ENCODE results near the gene NOM1.

Gene NOM1

DNA sequence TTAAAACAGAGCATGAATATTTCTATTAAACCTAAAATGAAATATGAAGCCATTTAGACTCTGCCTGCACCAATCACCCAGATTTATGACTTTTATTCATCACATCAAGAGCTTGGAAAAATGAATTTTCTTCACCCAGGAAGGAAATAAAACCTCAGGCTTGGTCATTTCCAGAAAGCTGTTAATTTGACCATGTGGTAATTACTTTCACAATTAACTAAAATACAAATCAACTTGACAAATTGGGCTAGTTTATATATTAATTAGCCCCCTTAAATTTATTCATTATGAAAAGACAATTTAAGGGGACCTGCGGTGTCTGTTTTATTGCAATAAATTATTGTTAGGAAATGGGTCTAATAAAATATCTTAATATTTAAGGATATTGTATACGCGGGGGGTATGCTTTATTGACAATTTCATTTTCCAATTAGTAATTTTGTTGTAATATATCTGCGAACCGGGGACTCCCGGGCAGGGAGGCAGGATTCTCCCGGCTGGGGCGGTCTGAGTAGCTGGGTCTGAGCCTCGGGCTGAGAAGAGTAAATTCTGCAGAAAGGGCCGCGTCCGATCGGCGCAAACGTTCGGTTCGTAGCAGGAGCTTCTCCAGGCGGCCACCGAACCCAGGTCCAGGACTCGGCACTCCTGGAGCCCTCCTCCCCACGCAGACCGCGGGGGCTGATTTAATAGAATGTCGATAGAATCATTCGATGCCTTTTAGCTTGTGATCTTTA lies 70.4 kb downstream of the NOM1 start:
- peaks cover 18% of the 10 kb centered on the region for H3K27me3 ChIP-seq (ENCODE audit: low read depth, low read length)
- no peaks in the 10 kb centered on the region for H3K79me2 ChIP-seq (ENCODE audit: low read length)
- no peak overlapping the region for H3K9ac ChIP-seq (ENCODE audit: low read length)
- no peaks in the 10 kb centered on the region for H4K20me1 ChIP-seq (ENCODE audit: insufficient read depth, low read length)
- H2AFZ ChIP-seq (ENCODE audit: low read depth, low read length), result no peak overlapping the region
- H3K4me2 ChIP-seq (ENCODE audit: low read length), result no peak overlapping the region
- no peaks in the 10 kb centered on the region for H3K9me3 ChIP-seq (ENCODE audit: insufficient read depth, low read length)
- H3K4me1 ChIP-seq (ENCODE audit: low read length), result peaks cover 13% of the 10 kb centered on the region
- H3K27ac ChIP-seq (ENCODE audit: low read length), result no peak overlapping the region
- no peaks in the 10 kb centered on the region for H3K36me3 ChIP-seq (replicated peaks; ENCODE audit: low read depth, low read length)
- no peak overlapping the region for H3K4me3 ChIP-seq (ENCODE audit: low read length)
- no peak for TF ChIP-seq EZH2phosphoT487 (IDR thresholded peaks at IDR 0.05; ENCODE audit: low read depth)
- TF ChIP-seq, protein P1, sequence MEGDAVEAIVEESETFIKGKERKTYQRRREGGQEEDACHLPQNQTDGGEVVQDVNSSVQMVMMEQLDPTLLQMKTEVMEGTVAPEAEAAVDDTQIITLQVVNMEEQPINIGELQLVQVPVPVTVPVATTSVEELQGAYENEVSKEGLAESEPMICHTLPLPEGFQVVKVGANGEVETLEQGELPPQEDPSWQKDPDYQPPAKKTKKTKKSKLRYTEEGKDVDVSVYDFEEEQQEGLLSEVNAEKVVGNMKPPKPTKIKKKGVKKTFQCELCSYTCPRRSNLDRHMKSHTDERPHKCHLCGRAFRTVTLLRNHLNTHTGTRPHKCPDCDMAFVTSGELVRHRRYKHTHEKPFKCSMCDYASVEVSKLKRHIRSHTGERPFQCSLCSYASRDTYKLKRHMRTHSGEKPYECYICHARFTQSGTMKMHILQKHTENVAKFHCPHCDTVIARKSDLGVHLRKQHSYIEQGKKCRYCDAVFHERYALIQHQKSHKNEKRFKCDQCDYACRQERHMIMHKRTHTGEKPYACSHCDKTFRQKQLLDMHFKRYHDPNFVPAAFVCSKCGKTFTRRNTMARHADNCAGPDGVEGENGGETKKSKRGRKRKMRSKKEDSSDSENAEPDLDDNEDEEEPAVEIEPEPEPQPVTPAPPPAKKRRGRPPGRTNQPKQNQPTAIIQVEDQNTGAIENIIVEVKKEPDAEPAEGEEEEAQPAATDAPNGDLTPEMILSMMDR (IDR thresholded peaks at IDR 0.05; ENCODE audit: low read depth, low read length), result no peak

DNA sequence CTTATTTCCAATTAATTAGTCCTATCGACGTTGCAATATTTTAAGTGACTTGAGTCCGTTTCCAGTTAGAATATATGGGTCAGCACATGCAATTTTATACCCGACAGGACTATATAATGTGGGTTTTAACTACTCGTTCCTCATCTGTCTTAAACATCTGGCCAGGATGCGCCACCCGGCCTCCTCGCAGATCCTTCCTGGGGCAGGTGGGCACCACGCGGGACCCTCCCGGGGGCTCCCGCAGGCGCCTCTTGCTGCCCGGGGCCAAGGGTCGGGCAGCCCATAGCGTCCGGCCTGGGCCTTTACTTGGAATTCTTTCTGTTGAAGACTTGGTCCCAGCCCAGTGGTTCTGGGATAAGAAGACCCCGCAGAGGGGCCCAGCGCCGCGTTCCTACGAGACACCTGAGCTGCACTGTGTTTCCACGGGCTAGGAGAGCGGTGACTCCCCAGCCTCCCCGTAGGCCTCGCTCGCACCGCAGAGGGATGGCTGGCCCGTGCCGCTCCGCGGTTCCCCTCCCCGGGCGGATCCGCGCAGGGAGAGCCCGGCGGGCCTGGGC lies 71.1 kb downstream of the NOM1 start:
- peaks cover 13% of the 10 kb centered on the region for H3K4me1 ChIP-seq (ENCODE audit: low read length)
- TF ChIP-seq, protein P1 (IDR thresholded peaks at IDR 0.05; ENCODE audit: low read depth, low read length), result no peak
- no peak for TF ChIP-seq EZH2phosphoT487 (IDR thresholded peaks at IDR 0.05; ENCODE audit: low read depth)
- H3K4me3 ChIP-seq (ENCODE audit: low read length), result no peak overlapping the region
- no peaks in the 10 kb centered on the region for H3K79me2 ChIP-seq (ENCODE audit: low read length)
- peaks cover 25% of the 10 kb centered on the region for H3K27me3 ChIP-seq (ENCODE audit: low read depth, low read length)
- H3K27ac ChIP-seq (ENCODE audit: low read length), result no peak overlapping the region
- H4K20me1 ChIP-seq (ENCODE audit: insufficient read depth, low read length), result no peaks in the 10 kb centered on the region
- H3K9ac ChIP-seq (ENCODE audit: low read length), result no peak overlapping the region
- H3K9me3 ChIP-seq (ENCODE audit: insufficient read depth, low read length), result no peaks in the 10 kb centered on the region
- H3K4me2 ChIP-seq (ENCODE audit: low read length), result no peak overlapping the region
- H3K36me3 ChIP-seq (replicated peaks; ENCODE audit: low read depth, low read length), result no peaks in the 10 kb centered on the region
- no peak overlapping the region for H2AFZ ChIP-seq (ENCODE audit: low read depth, low read length)

DNA sequence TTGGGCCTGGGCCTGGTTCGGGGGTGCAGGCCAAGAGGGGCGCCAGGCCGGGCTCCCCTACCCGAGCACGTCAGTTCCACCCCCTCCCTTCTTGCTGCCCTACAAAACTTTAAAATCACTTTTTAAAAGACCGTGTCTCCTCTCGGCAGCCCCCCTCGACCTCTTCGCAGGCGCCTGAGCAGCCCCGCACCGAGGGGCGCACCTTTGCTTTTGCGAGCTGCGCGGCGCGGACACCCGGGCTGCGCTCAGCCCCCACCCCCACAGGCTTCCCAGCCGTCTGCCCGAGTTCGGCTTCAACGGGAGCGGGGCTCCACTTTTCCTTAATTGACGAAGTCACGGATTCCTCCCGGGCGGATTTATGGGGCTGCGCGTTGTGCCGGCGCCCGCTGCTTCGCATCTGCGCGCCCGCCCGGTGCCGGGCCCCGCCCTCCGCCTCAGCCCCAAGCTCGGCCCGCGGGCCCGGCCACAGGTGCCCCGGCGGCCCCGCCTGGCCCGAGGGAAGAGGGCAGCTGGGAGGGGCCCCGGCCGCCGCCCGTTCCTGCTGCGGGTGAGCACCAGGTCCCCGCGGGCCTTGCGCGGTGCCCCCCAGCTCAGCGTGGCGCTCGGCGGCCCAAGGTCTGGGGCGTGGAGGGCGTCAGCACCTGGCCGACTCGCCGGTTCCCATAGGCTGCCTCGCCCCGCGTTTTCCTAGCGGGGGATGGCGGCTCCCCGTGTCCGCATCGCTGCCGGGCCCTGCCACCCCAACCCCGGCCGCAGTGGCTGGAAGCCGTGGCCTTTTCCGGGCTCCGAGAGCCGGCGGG lies 71.8 kb downstream of the NOM1 start:
- no peak overlapping the region for H3K4me3 ChIP-seq (ENCODE audit: low read length)
- no peak overlapping the region for H2AFZ ChIP-seq (ENCODE audit: low read depth, low read length)
- TF ChIP-seq, protein P1 (IDR thresholded peaks at IDR 0.05; ENCODE audit: low read depth, low read length), result no peak
- no peak for TF ChIP-seq EZH2phosphoT487 (IDR thresholded peaks at IDR 0.05; ENCODE audit: low read depth)
- H3K9ac ChIP-seq (ENCODE audit: low read length), result no peak overlapping the region
- H3K4me1 ChIP-seq (ENCODE audit: low read length), result peaks cover 7% of the 10 kb centered on the region
- H3K36me3 ChIP-seq (replicated peaks; ENCODE audit: low read depth, low read length), result no peaks in the 10 kb centered on the region
- no peaks in the 10 kb centered on the region for H3K79me2 ChIP-seq (ENCODE audit: low read length)
- no peak overlapping the region for H3K4me2 ChIP-seq (ENCODE audit: low read length)
- no peaks in the 10 kb centered on the region for H3K9me3 ChIP-seq (ENCODE audit: insufficient read depth, low read length)
- H3K27ac ChIP-seq (ENCODE audit: low read length), result no peak overlapping the region
- H3K27me3 ChIP-seq (ENCODE audit: low read depth, low read length), result peaks cover 28% of the 10 kb centered on the region
- no peaks in the 10 kb centered on the region for H4K20me1 ChIP-seq (ENCODE audit: insufficient read depth, low read length)
